Astrocyte of the spinal cord (primary cell): Measurements from ENCODE around the gene SNTG2.

Experiments used
- DNase-seq: peaks from one replicate; pipeline ENCODE4 v3.0.0; 2011; ENCODE audit warnings: low read depth, low spot score
- H3K4me3 ChIP-seq: 2 replicates; pipeline ENCODE4 v1.5.1; 2011; ENCODE audit warnings: low read depth, mild to moderate bottlenecking, low read length, moderate library complexity
- in situ Hi-C: cut with HindIII; loops from 2 replicates; pipeline ENCODE4 v1.10.0; 2017; ENCODE audit warnings: low sequenced_read_pairs
- TF ChIP-seq, protein P1 (sequence below): IDR thresholded peaks from 2 replicates; pipeline ENCODE4 v1.5.1; 2012; ENCODE audit warnings: low read depth, mild to moderate bottlenecking, low read length, inconsistent platforms

SNTG2 gene

DNA sequence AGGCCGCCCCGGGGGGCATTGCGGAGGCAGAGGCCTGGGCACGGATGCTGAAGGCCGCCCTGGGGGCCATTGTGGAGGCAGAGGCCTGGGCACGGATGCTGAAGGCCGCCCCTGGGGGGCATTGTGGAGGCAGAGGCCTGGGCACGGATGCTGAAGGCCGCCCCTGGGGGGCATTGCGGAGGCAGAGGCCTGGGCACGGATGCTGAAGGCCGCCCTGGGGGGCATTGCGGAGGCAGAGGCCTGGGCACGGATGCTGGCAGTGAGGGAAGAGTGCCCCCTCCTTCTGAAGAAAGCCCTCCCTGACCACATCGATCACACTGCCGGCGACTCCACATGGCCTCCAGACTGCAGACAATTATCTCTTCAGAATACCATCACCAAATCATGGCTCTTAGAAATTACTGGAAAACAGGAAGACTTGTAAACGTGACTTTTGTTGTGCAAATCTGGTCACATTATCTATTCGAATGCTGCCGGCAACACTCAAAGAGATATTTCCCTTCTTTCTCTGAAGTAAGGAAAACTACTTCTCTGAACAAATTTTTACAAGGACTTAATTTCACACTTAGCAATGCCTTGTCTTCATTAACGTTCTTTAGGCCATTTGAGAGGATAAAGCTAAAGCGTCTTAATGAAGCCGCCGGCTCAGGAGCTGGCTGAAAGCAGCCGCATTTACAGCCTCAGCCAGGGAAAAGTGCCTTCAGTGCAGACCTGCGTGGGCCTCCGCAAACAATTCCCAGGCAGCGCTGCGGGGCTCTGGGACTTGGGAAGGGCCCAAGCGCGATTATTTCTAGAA lies 18.1 kb upstream of the SNTG2 start:
- DNase-seq = no peak
- H3K4me3 ChIP-seq = no peak overlapping the region
- TF ChIP-seq, protein P1, sequence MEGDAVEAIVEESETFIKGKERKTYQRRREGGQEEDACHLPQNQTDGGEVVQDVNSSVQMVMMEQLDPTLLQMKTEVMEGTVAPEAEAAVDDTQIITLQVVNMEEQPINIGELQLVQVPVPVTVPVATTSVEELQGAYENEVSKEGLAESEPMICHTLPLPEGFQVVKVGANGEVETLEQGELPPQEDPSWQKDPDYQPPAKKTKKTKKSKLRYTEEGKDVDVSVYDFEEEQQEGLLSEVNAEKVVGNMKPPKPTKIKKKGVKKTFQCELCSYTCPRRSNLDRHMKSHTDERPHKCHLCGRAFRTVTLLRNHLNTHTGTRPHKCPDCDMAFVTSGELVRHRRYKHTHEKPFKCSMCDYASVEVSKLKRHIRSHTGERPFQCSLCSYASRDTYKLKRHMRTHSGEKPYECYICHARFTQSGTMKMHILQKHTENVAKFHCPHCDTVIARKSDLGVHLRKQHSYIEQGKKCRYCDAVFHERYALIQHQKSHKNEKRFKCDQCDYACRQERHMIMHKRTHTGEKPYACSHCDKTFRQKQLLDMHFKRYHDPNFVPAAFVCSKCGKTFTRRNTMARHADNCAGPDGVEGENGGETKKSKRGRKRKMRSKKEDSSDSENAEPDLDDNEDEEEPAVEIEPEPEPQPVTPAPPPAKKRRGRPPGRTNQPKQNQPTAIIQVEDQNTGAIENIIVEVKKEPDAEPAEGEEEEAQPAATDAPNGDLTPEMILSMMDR = no peak
- in situ Hi-C loops = no loop called here

DNA sequence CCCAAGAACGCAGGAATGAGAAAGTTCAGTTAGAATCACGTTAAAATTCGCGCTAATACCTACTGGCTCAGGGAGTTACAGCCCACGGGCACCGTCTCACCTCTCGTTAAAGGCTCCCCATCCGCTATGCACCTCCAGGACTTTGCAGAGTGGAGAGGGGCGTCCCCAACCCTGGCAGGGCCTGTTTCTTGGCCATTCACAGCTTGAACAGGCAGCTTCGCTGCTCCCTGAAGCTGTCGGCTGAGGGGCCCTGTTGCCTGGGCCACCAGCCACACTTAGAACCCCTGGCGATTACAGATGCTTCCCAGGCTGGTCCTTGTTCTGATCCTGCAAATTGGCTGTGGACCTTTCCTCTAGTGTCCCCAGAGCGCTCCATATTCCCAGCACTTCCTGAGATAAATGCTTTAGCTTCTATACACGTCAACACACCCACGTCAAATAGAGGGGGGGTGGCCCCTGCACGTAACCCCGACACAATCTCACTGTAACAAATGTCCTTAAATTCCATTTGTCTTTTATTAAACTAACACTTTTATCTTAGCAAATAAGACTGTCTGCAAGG lies 16.8 kb upstream of the SNTG2 start:
- TF ChIP-seq, protein P1 = no peak
- no peak for DNase-seq
- no peak overlapping the region for H3K4me3 ChIP-seq
- in situ Hi-C loops = no loop called here

DNA sequence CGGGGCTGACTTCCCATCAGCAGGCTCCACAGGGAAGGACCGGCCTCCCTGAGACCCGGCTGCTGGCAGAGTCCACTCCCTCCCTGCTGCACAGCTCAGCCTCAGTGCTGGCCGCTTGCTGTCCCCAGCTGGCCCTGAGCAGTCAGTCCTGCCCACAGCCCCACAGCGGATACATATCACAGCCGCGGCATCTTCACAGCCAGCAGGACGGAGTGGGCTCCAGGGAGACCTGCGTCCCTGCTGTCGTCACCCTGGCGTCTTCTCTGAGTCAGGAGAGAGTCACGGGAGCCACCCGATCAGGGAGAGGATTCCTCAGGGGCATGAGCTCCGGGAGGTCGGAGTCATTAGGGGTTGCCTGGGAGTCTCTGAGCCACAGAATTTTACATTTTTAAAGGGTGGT lies 13.1 kb upstream of the SNTG2 start:
- TF ChIP-seq, protein P1 = no peak
- in situ Hi-C loops = no loop called here
- DNase-seq = peak; percentile 40

DNA sequence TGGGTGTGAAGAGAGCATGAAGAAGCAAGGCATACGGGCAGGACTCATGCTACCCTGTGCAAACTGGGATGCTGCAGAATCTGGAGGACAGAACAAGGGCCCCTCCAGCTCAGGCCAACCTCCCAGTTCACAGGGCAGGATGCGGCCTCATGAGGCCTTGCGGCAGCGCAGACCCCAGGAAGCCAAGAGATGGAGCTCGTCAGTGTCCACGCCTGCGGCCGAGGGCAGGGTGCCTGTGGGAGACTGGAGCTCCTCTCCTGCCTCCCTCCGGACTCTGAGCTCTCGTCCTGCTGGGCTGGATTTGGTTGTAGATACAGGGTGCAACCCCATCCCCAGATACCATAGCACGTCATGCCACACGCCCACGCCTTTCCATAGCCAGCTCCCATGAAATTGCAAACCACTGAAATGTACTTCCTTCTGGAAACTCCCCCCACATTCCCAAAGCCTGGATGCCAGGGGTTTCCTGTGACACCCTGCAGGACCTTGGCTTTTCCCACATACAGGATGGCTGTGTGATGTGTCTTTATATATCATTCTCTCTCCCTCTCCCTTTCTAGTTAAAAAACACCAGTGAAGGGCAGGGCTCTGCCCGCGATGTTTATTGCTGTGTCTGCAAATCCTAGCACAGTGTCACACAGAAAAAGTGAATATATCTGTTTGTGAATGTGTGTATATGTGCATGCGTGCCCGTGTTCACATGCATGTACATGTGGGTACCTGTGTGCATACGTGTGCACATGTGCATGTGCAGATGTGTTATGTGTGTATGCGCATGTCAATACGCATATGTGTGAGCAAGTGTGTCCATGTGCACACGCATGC lies 12.3 kb upstream of the SNTG2 start:
- in situ Hi-C loops = no loop called here
- TF ChIP-seq, protein P1 = no peak
- H3K4me3 ChIP-seq = no peak overlapping the region
- DNase-seq = no peak

More for the DNA sequence above, 13.1 kb upstream of the SNTG2 start:
- H3K4me3 ChIP-seq = no peak overlapping the region

DNA sequence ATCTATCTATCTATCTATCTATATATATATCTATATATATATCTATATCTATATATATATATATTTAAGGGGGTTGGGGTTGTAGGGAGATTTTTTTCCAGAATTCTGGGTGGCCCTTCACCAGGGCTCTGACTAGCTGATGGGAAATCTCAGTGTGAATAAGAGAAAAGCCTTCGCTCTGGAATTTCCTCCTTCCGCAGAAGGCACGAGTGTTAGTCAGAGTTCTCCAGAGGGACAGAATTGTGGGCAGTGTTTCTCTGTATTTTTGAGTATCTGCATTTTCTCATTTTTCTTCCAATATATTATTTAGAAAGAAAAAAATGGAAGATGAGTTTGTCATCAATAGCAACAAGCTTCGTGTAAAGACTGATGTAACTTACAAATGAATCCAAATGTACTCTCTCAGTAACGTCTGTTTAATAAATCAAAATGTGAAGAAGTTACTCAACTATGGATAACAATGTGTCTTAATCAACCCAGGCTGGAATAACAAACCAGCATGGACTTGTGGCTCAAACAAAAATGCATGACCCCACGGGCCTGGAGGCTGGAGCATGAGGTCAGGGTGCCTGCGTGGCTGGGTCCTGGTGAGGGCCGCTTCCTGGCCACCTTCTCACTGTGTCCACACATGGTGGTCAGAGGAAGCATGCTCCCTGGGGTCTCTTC lies 10.6 kb upstream of the SNTG2 start:
- in situ Hi-C loops = no loop called here
- peak; percentile 52 for DNase-seq
- no peak overlapping the region for H3K4me3 ChIP-seq
- TF ChIP-seq, protein P1 = no peak

DNA sequence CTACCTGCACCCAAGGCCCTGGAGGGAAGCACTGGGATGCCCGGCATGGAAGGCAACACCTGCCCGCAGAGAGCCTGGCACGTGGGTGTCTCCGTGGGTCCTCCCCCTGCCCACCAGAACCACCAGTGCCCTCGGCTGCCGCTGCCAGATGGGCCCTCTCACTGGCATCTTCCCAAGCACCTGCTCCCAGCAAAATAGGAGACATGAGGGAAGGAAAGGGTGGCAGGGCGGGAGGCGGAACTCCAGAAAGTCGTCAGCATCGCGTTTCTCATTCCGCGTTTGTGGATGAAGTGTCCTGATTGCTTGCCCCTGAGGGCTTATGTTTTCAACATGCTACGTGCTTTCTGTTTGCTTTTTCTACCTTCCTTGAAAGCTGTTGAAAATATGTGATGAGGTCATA lies 8.8 kb upstream of the SNTG2 start:
- TF ChIP-seq, protein P1 = no peak
- DNase-seq = no peak
- in situ Hi-C loops = no loop called here
- no peak overlapping the region for H3K4me3 ChIP-seq
